Cortex of kidney (tissue), 1 donor: ENCODE measurements around the gene ZNF423.
"Not testable (repeated sequence)": the region's sequence is repeated elsewhere in the genome, so short reads cannot be mapped to it uniquely, and the experiment has no call there.

Experiments used
- DNase-seq: peaks from one replicate; lab custom pipeline; 2025; lab: John Stamatoyannopoulos, UW

ZNF423 gene

GRCh38 chr16:49510141-49510540, 345.8 kb downstream of the ZNF423 start:
- DNase-seq = no peak

GRCh38 chr16:49506058-49507013, 349.6 kb downstream of the ZNF423 start:
- DNase-seq = not testable (repeated sequence)

GRCh38 chr16:49505556-49505955, 350.4 kb downstream of the ZNF423 start:
- no peak for DNase-seq

- DNase-seq = no peak
Observed at GRCh38 chr16:49504626-49505025, 351.3 kb downstream of the ZNF423 start.

GRCh38 chr16:49504023-49504364, 351.9 kb downstream of the ZNF423 start:
- no peak for DNase-seq

GRCh38 chr16:49503256-49504022, 352.5 kb downstream of the ZNF423 start:
- DNase-seq = no peak

GRCh38 chr16:49502136-49502881, 353.6 kb downstream of the ZNF423 start:
- no peak for DNase-seq

- DNase-seq = no peak
Observed at GRCh38 chr16:49499869-49500610, 355.9 kb downstream of the ZNF423 start.

GRCh38 chr16:49499414-49499785, 356.5 kb downstream of the ZNF423 start:
- DNase-seq = no peak

GRCh38 chr16:49498666-49499413, 357.1 kb downstream of the ZNF423 start:
- no peak for DNase-seq

GRCh38 chr16:49498264-49498663, 357.6 kb downstream of the ZNF423 start:
- DNase-seq = no peak

- no peak for DNase-seq
Observed at GRCh38 chr16:49497466-49497865, 358.4 kb downstream of the ZNF423 start.

- DNase-seq = no peak
Observed at GRCh38 chr16:49496656-49497055, 359.3 kb downstream of the ZNF423 start.

- no peak for DNase-seq
Observed at GRCh38 chr16:49495596-49496355, 360.1 kb downstream of the ZNF423 start.

- DNase-seq = no peak
Observed at GRCh38 chr16:49494891-49495566, 360.9 kb downstream of the ZNF423 start.

GRCh38 chr16:49494474-49494873, 361.4 kb downstream of the ZNF423 start:
- DNase-seq = no peak

- no peak for DNase-seq
Observed at GRCh38 chr16:49493836-49494235, 362.1 kb downstream of the ZNF423 start.

- DNase-seq = no peak
Observed at GRCh38 chr16:49492896-49493626, 362.9 kb downstream of the ZNF423 start.
